GM10266 (cell line): ENCODE measurements around the gene PKHD1.

Experiments used
- DNase-seq: peaks from one replicate; pipeline ENCODE4 v3.0.0; 2012; ENCODE audit errors: extremely low spot score
- CTCF ChIP-seq: IDR thresholded peaks from 2 replicates; pipeline ENCODE4 v1.5.1; 2012; ENCODE audit warnings: mild to moderate bottlenecking, low read depth; ENCODE audit not compliant: control insufficient read depth, insufficient read depth; ENCODE audit errors: missing control alignments

The PKHD1 gene

DNA sequence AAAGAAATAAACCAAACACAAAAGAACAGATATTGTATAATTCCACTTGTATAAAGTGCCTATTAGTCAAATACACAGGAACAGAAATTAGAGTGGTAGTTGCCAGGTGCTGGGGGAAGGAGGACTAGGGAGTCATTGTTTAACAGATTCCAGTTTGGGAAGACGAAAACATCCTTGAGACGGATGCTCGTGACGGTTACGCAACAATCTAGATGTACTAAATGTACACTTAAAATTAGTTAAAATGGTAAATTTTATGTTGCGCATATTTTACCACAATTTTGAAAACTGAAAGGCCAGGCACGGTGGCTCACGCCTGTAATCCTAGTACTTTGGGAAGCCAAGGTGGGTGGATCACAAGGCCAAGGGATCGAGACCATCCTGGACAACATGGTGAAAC lies 111.0 kb downstream of the PKHD1 start:
- DNase-seq, result no peak
- no peak for TF ChIP-seq CTCF

DNA sequence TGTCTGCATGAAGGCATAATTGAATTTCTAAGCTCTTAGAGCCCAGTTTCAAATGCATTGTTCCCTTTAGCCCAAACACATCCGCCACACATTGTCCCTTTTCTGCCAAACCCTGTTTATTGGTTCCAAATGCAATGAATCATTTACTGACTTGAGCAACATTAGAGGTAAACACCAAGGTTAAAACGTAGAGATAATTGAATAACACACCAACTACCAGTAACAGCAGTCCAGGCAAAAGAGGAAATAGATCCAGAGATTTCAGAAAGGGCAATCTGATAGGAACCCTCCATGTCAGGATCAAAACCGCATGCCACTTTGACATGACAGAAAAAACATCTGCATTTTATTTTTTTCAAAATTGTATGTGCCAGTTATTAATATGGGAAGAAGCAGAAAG lies 114.8 kb downstream of the PKHD1 start:
- no peak for TF ChIP-seq CTCF
- no peak for DNase-seq

- no peak for DNase-seq
- TF ChIP-seq CTCF, result no peak
Measured at GRCh38 chr6:51968265-51968664, 119.1 kb downstream of the PKHD1 start.

DNA sequence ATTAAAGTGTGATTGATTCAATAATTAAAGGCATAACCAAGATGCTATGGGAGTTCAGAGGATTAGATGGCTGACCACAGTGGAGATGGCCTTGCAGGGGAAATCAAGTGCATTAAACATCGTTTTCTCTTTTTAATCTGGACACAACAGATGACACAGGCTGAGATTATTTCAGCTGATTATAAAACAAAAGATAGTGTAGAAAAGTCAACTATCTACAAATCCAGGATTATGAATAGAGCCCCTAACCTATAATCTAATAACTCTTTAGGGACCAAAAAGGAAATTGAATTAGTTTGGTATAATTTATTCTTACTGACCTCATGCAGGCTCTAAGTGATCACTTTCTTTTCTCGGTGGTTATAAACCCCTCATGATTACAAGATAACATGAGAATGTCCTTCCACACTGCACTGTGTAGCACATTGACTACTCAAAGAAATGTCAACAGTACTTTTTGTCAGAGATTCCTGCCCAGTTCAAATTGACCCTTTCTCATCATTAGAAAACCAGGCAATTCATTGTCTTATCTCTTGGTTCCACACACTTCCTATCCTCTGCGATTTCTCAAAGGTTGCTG lies 122.1 kb downstream of the PKHD1 start:
- DNase-seq, result no peak

GRCh38 chr6:51963980-51964379 lies 123.4 kb downstream of the PKHD1 start:
- TF ChIP-seq CTCF, result no peak
- DNase-seq, result no peak

More for the DNA sequence above, 122.1 kb downstream of the PKHD1 start:
- no peak for TF ChIP-seq CTCF

DNA sequence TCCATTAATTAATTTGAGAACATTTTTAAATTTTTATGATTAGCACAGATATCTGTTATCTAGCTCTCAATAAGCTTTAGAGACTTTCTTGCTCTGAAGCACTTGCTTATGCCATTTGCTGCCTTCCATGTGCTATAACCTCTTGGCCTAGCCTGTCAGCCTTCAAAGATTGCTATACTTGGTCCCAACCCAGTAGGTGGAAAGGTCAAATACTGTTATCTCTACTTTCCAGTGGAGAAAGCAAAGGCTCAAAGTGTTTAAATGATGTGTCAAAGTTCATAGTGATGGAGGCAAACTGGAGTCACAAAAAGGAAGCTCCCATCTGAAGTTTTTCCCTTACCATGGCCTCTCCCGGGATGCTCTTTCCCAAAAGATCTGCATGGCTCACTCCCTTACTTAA lies 125.1 kb downstream of the PKHD1 start:
- TF ChIP-seq CTCF, result no peak

GRCh38 chr6:51960419-51960818 lies 127.0 kb downstream of the PKHD1 start:
- no peak for TF ChIP-seq CTCF

More for the DNA sequence above, 125.1 kb downstream of the PKHD1 start:
- DNase-seq, result no peak

More at GRCh38 chr6:51960419-51960818, 127.0 kb downstream of the PKHD1 start:
- no peak for DNase-seq
